ENCODE data around the gene PLA2G2C.

The PLA2G2C gene

GRCh38 chr1:20183035-20183434, 3.3 kb downstream of the PLA2G2C start:
- no peak for DNase-seq

- DNase-seq = no peak
These were observed 3.9 kb downstream of the PLA2G2C start for GRCh38 chr1:20182415-20182814.

GRCh38 chr1:20180844-20181207, 5.5 kb downstream of the PLA2G2C start:
- DNase-seq = no peak

- DNase-seq = no peak
These were observed 6.0 kb downstream of the PLA2G2C start for GRCh38 chr1:20180129-20180843.

GRCh38 chr1:20179371-20180128, 6.8 kb downstream of the PLA2G2C start:
- no peak for DNase-seq

GRCh38 chr1:20178634-20179370, 7.5 kb downstream of the PLA2G2C start:
- DNase-seq = no peak

- no peak for DNase-seq
These were observed 11.2 kb downstream of the PLA2G2C start for GRCh38 chr1:20174937-20175666.

GRCh38 chr1:20172033-20172590, 14.2 kb downstream of the PLA2G2C start:
- DNase-seq = no peak

GRCh38 chr1:20169932-20170331, 16.4 kb downstream of the PLA2G2C start:
- no peak for DNase-seq

- no peak for DNase-seq
These were observed 17.5 kb downstream of the PLA2G2C start for GRCh38 chr1:20168564-20169491.

- DNase-seq = no peak
These were observed 19.2 kb downstream of the PLA2G2C start for GRCh38 chr1:20167126-20167525.

- DNase-seq = peak; percentile 28
These were observed 20.3 kb downstream of the PLA2G2C start for GRCh38 chr1:20166051-20166450.

GRCh38 chr1:20165522-20165951, 20.8 kb downstream of the PLA2G2C start:
- DNase-seq = no peak

GRCh38 chr1:20164694-20165202, 21.6 kb downstream of the PLA2G2C start:
- DNase-seq = no peak

GRCh38 chr1:20160034-20160433, 26.3 kb downstream of the PLA2G2C start:
- DNase-seq = no peak

- DNase-seq = no peak
These were observed 27.8 kb downstream of the PLA2G2C start for GRCh38 chr1:20158358-20159070.

GRCh38 chr1:20154301-20154831, 32.0 kb downstream of the PLA2G2C start:
- no peak for DNase-seq

GRCh38 chr1:20153000-20153418, 33.3 kb downstream of the PLA2G2C start:
- no peak for DNase-seq

- DNase-seq = no peak
These were observed 33.8 kb downstream of the PLA2G2C start for GRCh38 chr1:20152599-20152930.

- peak; percentile 60 for DNase-seq
These were observed 34.3 kb downstream of the PLA2G2C start for GRCh38 chr1:20151906-20152598.
